H9 (cell line): ENCODE results near the gene PLAAT3. TPM values are rescaled to one million over a fixed set of nuclear protein-coding genes. Genes with fewer than 3 reads are reported as not detected.

Experiments used
- DNase-seq: peaks from one replicate; pipeline ENCODE4 v3.0.0-alpha.2; 2017
- H2AFZ ChIP-seq: one replicate; pipeline ENCODE4 v1.6.1; 2013; ENCODE audit warnings: mild to moderate bottlenecking, low read length, control low read depth, moderate library complexity
- H2AK5ac ChIP-seq: 2 replicates; pipeline ENCODE4 v1.6.1; 2013; ENCODE audit warnings: low read length, control low read depth, mixed read lengths; ENCODE audit not compliant: insufficient read length
- H2BK120ac ChIP-seq: one replicate; pipeline ENCODE4 v1.6.1; 2013; ENCODE audit warnings: low read depth, mild to moderate bottlenecking, low read length, control low read depth, inconsistent platforms; ENCODE audit not compliant: poor library complexity, severe bottlenecking
- H2BK12ac ChIP-seq: 2 replicates; pipeline ENCODE4 v1.6.1; 2013; ENCODE audit warnings: low read length, control low read depth, mixed read lengths, low read depth; ENCODE audit not compliant: insufficient read length
- H2BK15ac ChIP-seq: 2 replicates; pipeline ENCODE4 v1.6.1; 2013; ENCODE audit warnings: low read depth, low read length, control low read depth
- H2BK20ac ChIP-seq: one replicate; pipeline ENCODE4 v1.6.1; 2013; ENCODE audit warnings: low read depth, mild to moderate bottlenecking, low read length, control low read depth, inconsistent platforms; ENCODE audit not compliant: poor library complexity, severe bottlenecking
- H2BK5ac ChIP-seq: 2 replicates; pipeline ENCODE4 v1.6.1; 2013; ENCODE audit warnings: low read length, control low read depth, mixed read lengths; ENCODE audit not compliant: insufficient read length
- H3K14ac ChIP-seq: 2 replicates; pipeline ENCODE4 v1.6.1; 2013; ENCODE audit warnings: low read length, control low read depth; ENCODE audit not compliant: insufficient read depth
- H3K18ac ChIP-seq: 2 replicates; pipeline ENCODE4 v1.6.1; 2013; ENCODE audit warnings: low read depth, mild to moderate bottlenecking, mixed read lengths, low read length, control low read depth; ENCODE audit not compliant: insufficient read length
- H3K23ac ChIP-seq: 2 replicates; pipeline ENCODE4 v1.6.1; 2013; ENCODE audit warnings: low read length, control low read depth, mixed read lengths, low read depth; ENCODE audit not compliant: insufficient read length
- H3K23me2 ChIP-seq: 2 replicates; pipeline ENCODE4 v1.6.1; 2013; ENCODE audit warnings: low read depth, mild to moderate bottlenecking, mixed read lengths, low read length, control low read depth; ENCODE audit not compliant: insufficient read length, poor library complexity, severe bottlenecking
- H3K27ac ChIP-seq: 2 replicates; pipeline ENCODE4 v1.5.1; 2013; ENCODE audit warnings: low read length, control low read depth, mixed read lengths, low read depth; ENCODE audit not compliant: insufficient read length
- H3K27me3 ChIP-seq: 2 replicates; pipeline ENCODE4 v1.6.1; 2013; ENCODE audit warnings: low read length, control low read depth, inconsistent platforms; ENCODE audit not compliant: insufficient read depth
- H3K4ac ChIP-seq: 2 replicates; pipeline ENCODE4 v1.6.1; 2013; ENCODE audit warnings: low read depth, mild to moderate bottlenecking, control low read depth, inconsistent platforms, low read length, moderate library complexity
- H3K4me1 ChIP-seq: 2 replicates; pipeline ENCODE4 v1.6.1; 2013; ENCODE audit warnings: low read length, control low read depth, inconsistent platforms; ENCODE audit not compliant: insufficient read depth
- H3K4me2 ChIP-seq: 2 replicates; pipeline ENCODE4 v1.6.1; 2013; ENCODE audit warnings: low read length, control low read depth, mixed read lengths; ENCODE audit not compliant: insufficient read length, insufficient read depth
- H3K56ac ChIP-seq: 2 replicates; pipeline ENCODE4 v1.6.1; 2013; ENCODE audit warnings: low read depth, mild to moderate bottlenecking, mixed read lengths, low read length, control low read depth; ENCODE audit not compliant: insufficient read length
- H3K79me1 ChIP-seq: 2 replicates; pipeline ENCODE4 v1.6.1; 2013; ENCODE audit warnings: low read depth, mild to moderate bottlenecking, moderate library complexity, low read length, control low read depth, inconsistent platforms; ENCODE audit not compliant: insufficient read depth, poor library complexity, severe bottlenecking
- H3K79me2 ChIP-seq: 2 replicates; pipeline ENCODE4 v1.6.1; 2013; ENCODE audit warnings: low read length, control low read depth, inconsistent platforms; ENCODE audit not compliant: insufficient read depth
- H3K9ac ChIP-seq: 2 replicates; pipeline ENCODE4 v1.6.1; 2013; ENCODE audit warnings: low read length, control low read depth, mixed read lengths; ENCODE audit not compliant: insufficient read length; ENCODE audit errors: extremely low read depth
- H3K9me3 ChIP-seq: one replicate; pipeline ENCODE4 v1.6.1; 2013; ENCODE audit warnings: low read depth, low read length, inconsistent platforms; ENCODE audit not compliant: control insufficient read depth
- H3T11ph ChIP-seq: one replicate; pipeline ENCODE4 v1.6.1; 2013; ENCODE audit warnings: mild to moderate bottlenecking, low read length, control low read depth, inconsistent platforms
- H4K20me1 ChIP-seq: one replicate; pipeline ENCODE4 v1.6.1; 2013; ENCODE audit not compliant: control insufficient read depth, insufficient read length, insufficient read depth
- H4K5ac ChIP-seq: 2 replicates; pipeline ENCODE4 v1.6.1; 2013; ENCODE audit warnings: low read depth, mild to moderate bottlenecking, mixed read lengths, low read length, control low read depth; ENCODE audit not compliant: insufficient read length
- H4K8ac ChIP-seq: replicated peaks from 2 replicates; pipeline ENCODE4 v1.6.1; 2013; ENCODE audit warnings: low read length, control low read depth, mixed read lengths, low read depth; ENCODE audit not compliant: insufficient read length
- H4K91ac ChIP-seq: 2 replicates; pipeline ENCODE4 v1.6.1; 2013; ENCODE audit warnings: low read depth, mild to moderate bottlenecking, moderate library complexity, mixed read lengths, low read length, control low read depth; ENCODE audit not compliant: insufficient read length
- H3K27ac Mint-ChIP-seq, 3 experiments: 2 replicates in 2 of 3; 3 replicates in 1 of 3; pipeline ENCODE4 v1.8.0; 2020 to 2021; ENCODE audit warnings: mixed read lengths in 3 of 3, mild to moderate bottlenecking in 1 of 3, moderate library complexity in 1 of 3
- H3K27me3 Mint-ChIP-seq: 2 replicates; pipeline ENCODE4 v1.8.0; 2021; ENCODE audit warnings: low read depth, mild to moderate bottlenecking, moderate library complexity, mixed read lengths
- H3K36me3 Mint-ChIP-seq, 3 experiments: 2 replicates in 2 of 3; 3 replicates in 1 of 3; pipeline ENCODE4 v1.8.0; 2020 to 2021; ENCODE audit warnings: low read depth in 3 of 3, mixed read lengths in 3 of 3; ENCODE audit not compliant: insufficient read depth in 1 of 3
- H3K4me1 Mint-ChIP-seq, 2 experiments: 2 replicates each; pipeline ENCODE4 v1.8.0; 2020; ENCODE audit warnings: mixed read lengths in 2 of 2
- H3K4me3 Mint-ChIP-seq, 2 experiments: 2 replicates in 1 of 2; 3 replicates in 1 of 2; pipeline ENCODE4 v1.8.0; 2020 to 2021; ENCODE audit warnings: mild to moderate bottlenecking in 2 of 2, mixed read lengths in 2 of 2, moderate library complexity in 1 of 2
- H3K9me3 Mint-ChIP-seq, 2 experiments: 2 replicates in 1 of 2; 3 replicates in 1 of 2; pipeline ENCODE4 v1.8.0; 2020; ENCODE audit warnings: mild to moderate bottlenecking in 2 of 2, mixed read lengths in 2 of 2, moderate library complexity in 1 of 2
- CTCF ChIP-seq: fragments of 200-600 bp; sonication (generic); conservative IDR thresholded peaks from 3 replicates; pipeline ENCODE4 v1.8.0; 2021; ENCODE audit warnings: antibody characterized with exemption, mild to moderate bottlenecking
- WGBS: extraction: QIAGEN DNeasy Blood & Tissue Kit; methylation state at CpG from one replicate; pipeline ENCODE4 v1.1.7; 2013; ENCODE audit warnings: missing lambda C conversion rate, low lambda C conversion rate, mixed read lengths; ENCODE audit not compliant: insufficient read length; ENCODE audit errors: extremely low coverage; 5-methylcytosine and 5-hydroxymethylcytosine counted together
- total RNA-seq: library from RNA; stranded (reverse); gene quantifications from 2 replicates; pipeline ENCODE4 v1.2.1, GENCODE V29; 2021

Gene PLAAT3
- total RNA-seq, 1 experiment from 2014 or later, result 188 TPM

- H4K20me1 ChIP-seq, result no peaks in the 10 kb centered on the region
- no peak overlapping the region for H3K18ac ChIP-seq
- H4K8ac ChIP-seq, result no peak overlapping the region
- H2BK15ac ChIP-seq, result no peak overlapping the region
- H4K5ac ChIP-seq, result no peak overlapping the region
- H2BK12ac ChIP-seq, result no peak overlapping the region
- H3K4me1 ChIP-seq, result no peaks in the 10 kb centered on the region
- H3K4me2 ChIP-seq, result no peak overlapping the region
- no peaks in the 10 kb centered on the region for H3K9me3 ChIP-seq
- no peak overlapping the region for H3K14ac ChIP-seq
- H3K27me3 ChIP-seq, result no peaks in the 10 kb centered on the region
- Mint-ChIP-seq H3K4me1 (peaks cover 3 to 18% of the 10 kb centered on the region in 2 experiments; a peak in 2 of 4 replicates), H3K27me3 (no peaks in the 10 kb centered on the region), H3K36me3 (peaks cover 25 to 99% (median 82%) of the 10 kb centered on the region in 3 experiments; a peak in 6 of 7 replicates), H3K9me3 (peaks cover 7 to 12% of the 10 kb centered on the region in 2 experiments), H3K4me3 (no peak overlapping the region), H3K27ac (peak overlapping the region in 1 of 3 experiments; percentile 53; a peak in 3 of 7 replicates)
- WGBS, result no CpG with 5 or more reads among the region's 4 CpGs
- H3T11ph ChIP-seq, result no peak overlapping the region
- H2BK120ac ChIP-seq, result no peak overlapping the region
- H4K91ac ChIP-seq, result no peak overlapping the region
- DNase-seq, result no peak
- H2BK5ac ChIP-seq, result no peak overlapping the region
- no peaks in the 10 kb centered on the region for H3K23me2 ChIP-seq
- H3K79me2 ChIP-seq, result no peaks in the 10 kb centered on the region
- no peaks in the 10 kb centered on the region for H3K79me1 ChIP-seq
- no peak overlapping the region for H2AK5ac ChIP-seq
- peak; percentile 68 for TF ChIP-seq CTCF
- H3K56ac ChIP-seq, result no peak overlapping the region
- no peak overlapping the region for H3K9ac ChIP-seq
- H2AFZ ChIP-seq, result no peak overlapping the region
- H3K23ac ChIP-seq, result no peak overlapping the region
- no peak overlapping the region for H3K27ac ChIP-seq
- H3K4ac ChIP-seq, result no peak overlapping the region
- no peak overlapping the region for H2BK20ac ChIP-seq
These were observed 21.2 kb downstream of the PLAAT3 start for GRCh38 chr11:63592975-63593395.
